GM21786 (cell line): ENCODE measurements around the gene EPOP.
"Not testable (repeated sequence)": the region's sequence is repeated elsewhere in the genome, so short reads cannot be mapped to it uniquely, and the experiment has no call there.

Source experiments
- ATAC-seq: cut with Tn5 transposase; IDR thresholded peaks from one replicate; pipeline ENCODE4 v1.9.1; 2021; ENCODE audit not compliant: unreplicated experiment

EPOP gene

DNA sequence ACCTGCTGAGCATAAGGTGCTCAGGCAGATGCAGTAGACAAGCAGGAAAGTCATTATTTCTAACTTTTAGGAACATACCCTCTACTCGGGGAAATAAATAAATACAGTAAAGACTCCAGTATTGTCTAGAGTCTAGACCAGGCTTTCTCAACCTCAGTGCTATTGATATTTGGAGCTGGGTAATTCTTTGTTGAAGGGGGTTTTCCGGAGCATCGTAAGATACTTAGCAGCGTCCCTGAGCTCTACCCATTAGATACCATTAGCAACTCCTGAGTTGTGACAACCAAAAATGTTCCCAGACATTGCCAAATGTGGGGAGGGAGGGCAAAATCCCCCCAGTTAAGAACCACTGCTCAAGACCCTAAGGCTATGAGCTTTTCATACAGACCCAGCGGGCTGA is 21.1 kb downstream of the EPOP start:
- ATAC-seq = no peak

DNA sequence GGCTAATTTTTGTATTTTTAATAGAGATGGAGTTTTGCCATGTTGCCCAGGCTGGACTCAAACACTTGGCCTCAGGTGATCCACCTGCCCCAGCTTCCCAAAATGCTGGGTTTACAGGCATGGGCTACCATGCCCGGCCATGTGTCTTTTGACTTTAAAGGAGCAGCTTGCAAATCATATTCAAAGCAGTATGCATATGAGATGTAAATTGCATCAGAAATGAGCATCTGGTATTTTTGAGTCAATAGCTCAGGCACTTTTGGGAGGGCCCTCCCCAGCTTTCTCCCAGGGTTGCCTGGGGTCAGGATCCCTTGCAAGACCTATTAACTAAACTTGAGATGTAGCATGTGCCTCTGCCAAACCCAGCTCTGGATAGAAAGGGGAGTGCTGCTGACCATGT is 21.5 kb downstream of the EPOP start:
- no peak for ATAC-seq

DNA sequence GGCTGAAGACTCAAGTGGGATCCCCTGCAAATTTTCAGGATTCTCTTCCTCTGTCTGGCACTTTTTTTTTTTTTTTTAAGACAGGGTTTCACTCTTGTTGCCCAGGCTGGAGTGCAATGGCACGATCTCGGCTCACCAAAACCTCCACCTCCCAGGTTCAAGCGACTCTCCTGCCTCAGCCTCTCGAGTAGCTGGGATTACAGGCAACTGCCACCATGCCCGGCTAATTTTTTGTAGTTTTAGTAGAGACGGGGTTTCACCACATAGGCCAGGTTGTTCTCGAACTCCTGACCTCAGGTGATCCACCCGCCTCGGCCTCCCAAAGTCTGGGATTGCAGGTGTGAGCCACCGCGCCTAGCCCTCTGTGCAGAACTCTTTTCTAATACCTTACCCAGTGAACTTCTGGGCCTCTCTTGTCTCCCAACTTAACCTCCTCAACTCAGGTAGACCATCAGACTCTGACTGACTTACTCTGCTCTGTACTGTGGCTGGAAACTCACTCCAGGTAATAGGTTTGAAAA is 24.0 kb downstream of the EPOP start:
- ATAC-seq = not testable (repeated sequence)

DNA sequence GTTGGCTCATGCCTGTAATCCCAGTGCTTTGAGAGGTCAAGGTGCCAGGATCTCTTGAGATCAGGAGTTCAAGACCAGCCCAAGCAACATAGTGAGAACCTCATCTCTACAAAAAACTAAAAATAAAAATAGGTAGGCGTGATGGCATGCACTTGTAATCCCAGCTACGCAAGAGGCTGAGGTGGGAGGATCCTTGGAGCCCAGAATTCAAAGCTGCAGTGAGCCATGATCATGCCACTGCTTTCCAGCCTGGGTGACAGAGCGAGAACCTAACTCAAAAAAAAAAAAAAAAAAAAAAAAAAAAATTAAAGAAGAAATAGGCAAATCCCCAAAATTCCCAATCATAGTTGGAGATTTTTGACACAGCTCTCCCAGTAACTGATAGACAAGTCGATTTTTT is 36.8 kb downstream of the EPOP start:
- no peak for ATAC-seq

DNA sequence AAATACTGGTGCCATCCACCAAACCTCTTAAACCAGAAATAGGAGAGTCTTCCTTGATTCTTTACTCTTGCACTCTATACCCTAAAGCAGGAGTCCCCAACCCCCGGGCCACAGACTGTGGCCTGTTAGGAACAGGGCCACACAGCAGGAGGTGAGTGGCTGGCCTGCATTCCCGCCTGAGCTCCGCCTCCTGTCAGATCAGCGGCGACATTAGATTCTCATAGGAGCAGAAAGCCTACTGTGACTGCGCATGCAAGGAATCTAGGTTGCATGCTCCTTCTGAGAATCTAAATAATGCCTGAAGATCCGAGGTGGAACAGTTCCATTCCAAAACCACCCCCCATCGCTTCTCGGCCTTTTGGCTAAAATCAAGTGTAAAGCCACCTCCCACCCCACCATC is 38.7 kb downstream of the EPOP start:
- ATAC-seq = no peak

DNA sequence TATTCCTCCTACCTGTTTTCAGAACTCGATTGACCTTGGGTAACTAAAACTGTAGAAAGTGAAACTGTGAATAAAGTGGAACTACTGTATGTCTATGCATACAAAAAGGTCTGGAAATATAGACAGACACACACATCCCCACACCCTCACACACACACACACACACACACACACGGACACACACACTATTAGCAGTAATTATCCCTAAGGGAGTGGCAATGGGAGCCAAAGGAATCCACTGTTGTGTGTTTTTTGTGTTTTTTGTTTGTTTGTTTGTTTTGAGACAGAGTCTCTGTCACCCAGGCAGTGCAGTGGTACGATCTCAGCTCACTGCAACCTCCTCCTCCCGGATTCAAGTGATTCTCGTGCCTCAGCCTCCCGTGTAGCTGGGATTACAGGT is 42.4 kb downstream of the EPOP start:
- no peak for ATAC-seq

DNA sequence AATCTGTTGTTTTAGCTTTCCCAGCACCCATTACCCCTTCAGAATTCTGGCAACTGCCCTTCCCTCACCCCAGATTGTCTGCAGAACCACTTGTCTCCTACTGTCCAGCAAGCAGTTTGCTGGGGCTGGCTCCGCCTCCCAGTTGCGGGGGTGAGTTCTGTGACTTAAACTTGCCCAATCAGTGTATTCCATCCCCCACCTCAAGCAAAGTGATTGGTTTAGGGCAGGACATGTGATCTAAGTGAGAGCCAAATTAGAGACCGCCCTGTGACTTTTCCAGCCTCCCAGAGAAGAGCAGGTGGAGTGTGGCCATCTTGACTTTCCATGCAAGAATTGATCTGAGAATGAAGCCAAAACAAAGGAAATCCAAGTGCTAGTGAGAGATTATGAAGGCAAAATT is 46.3 kb downstream of the EPOP start:
- ATAC-seq = no peak

DNA sequence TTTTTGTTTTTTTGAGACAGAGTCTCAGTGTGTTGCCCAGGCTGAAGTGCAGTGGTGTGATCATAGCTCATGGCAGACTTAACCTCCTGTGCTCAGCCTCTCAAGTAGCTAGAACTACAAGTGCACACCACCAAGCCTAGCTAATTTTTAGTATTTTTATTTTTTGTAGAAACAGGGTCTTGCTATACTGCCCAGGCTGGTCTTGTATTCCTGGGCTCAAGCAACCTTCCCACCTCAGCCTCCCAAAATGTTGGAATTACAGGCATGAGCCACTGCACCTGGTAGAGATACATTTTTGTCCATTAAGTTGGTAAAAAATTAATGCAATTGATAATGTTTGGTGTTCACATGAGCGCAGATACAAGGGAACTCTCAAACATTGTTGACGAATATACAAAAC is 46.8 kb downstream of the EPOP start:
- ATAC-seq = no peak

DNA sequence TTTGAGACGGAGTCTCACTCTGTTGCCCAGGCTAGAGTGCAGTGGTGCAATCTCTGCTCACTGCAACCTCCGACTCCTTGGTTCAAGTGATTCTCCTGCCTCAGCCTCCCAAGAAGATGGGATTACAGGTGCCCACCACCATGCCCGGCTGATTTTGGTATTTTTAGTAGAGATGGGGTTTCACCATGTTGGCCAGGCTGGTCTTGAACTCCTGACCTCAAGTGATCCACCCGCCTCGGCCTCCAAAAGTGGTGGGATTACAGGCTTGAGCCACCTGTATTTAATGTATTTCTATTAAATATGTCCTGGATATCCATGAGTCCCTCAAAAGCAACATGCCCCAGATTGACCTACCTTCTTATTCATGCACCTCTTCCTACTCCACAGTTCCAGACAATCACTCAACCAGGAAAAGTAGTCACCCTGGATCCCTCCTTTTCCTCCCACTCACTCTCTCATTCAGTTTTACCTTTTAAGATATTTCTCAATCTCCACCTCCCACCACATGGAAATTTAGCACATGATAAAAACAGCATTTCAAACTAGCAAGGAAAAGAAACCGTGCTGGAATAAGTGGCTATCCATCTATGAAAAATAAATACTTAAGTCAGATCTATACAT is 48.0 kb downstream of the EPOP start:
- ATAC-seq = not testable (repeated sequence)

DNA sequence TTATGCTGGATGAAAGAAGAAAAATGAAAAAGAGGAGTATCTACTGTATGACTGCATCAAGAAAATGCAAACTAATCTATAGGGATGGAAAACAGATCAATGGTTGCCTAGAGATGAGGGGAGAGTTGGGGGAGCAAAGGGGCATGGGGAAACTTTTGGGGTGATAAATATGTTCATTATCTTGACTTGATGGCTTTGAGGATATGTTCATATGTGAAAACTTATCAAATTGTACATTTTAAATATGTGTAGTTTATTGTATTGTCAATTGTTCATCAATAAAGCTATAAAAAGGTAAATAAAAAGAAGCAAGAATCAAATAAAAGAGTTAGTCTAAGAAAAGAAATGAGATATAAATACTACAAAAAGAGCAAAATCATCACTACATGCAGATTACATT is 49.3 kb downstream of the EPOP start:
- no peak for ATAC-seq

DNA sequence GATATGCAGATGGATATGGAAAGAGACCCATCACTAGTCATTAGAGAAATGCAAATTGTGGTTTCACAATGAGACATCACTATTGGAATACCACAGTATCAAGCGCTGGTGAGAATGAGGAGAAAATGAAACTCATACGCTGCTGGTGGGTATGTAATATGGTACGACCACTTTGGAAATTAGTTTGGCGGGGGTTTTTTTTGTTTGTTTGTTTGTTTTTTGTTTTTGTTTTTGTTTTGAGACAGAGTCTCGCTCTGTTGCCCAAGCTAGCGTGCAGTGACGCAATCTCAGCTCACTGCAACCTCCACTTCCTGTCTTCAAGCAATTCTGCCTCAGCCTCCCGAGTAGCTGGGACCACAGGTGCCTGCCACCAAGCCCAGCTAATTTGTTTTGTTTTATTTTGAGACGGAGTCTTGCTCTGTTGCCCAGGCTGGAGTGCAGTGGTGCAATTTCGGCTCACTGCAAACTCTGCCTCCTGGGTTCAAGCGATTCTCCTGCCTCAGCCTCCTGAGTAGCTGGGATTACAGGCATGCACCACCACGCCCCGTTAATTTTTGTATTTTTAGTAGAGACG is 49.9 kb downstream of the EPOP start:
- not testable (repeated sequence) for ATAC-seq
